ENCODE data around the gene SLC16A12. TPM values are rescaled to one million over a fixed set of nuclear protein-coding genes. Genes with fewer than 3 reads are reported as not detected.

The SLC16A12 gene, protein sequence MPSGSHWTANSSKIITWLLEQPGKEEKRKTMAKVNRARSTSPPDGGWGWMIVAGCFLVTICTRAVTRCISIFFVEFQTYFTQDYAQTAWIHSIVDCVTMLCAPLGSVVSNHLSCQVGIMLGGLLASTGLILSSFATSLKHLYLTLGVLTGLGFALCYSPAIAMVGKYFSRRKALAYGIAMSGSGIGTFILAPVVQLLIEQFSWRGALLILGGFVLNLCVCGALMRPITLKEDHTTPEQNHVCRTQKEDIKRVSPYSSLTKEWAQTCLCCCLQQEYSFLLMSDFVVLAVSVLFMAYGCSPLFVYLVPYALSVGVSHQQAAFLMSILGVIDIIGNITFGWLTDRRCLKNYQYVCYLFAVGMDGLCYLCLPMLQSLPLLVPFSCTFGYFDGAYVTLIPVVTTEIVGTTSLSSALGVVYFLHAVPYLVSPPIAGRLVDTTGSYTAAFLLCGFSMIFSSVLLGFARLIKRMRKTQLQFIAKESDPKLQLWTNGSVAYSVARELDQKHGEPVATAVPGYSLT
- total RNA-seq = under 0.01 TPM in 1 of 2 replicates, not detected in the other

DNA sequence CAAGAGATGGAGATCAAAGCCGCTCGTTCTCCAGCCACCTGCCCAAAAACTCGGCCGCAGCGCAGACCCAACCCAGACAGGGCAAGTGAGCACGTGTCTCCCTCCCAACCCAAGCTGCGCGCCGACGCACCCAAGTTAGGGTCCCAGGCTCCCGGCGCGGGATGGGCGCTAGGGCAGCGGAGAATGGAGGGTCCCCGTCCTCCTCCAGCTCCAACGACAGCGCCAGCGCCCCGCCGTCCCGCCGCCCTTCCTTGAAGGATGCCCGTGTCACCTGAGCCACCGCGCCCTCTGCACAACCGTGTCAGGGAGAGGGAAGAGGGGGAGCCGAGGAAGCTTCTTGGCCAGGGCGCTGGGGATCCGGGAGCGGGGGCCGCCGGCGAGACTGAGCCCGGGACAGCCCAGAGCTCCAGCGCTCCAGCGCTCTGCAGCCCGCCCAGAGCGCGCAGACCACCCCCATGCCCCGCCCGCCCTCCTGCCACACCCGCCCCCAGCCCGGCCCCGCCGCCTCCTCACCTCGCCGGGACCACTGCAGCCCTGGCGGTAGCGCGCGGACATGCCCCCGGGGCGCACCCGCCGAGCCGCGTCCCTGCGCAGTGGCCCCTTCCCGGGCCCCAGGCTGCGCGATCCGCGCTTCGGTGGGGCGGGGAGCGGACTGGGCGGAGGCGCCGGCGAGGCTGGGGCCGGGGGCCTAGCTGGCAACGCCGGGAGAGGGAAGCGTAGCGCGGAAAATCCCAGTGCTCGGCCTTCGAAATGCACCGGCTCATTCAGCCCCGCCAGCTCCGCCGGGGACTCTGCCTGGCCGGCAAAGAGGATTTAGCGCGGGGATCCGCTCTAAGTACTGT is at the start of gene SLC16A12:
Gene SLC16A12, minus strand, starts transcription at position 424 of the 842 bp plus-strand sequence. CDS start 73,016 bp downstream, outside the sequence.
- DNase-seq (ENCODE audit: low read depth in 2 of 2) = peak in 1 of 2 donors; percentile 2

DNA sequence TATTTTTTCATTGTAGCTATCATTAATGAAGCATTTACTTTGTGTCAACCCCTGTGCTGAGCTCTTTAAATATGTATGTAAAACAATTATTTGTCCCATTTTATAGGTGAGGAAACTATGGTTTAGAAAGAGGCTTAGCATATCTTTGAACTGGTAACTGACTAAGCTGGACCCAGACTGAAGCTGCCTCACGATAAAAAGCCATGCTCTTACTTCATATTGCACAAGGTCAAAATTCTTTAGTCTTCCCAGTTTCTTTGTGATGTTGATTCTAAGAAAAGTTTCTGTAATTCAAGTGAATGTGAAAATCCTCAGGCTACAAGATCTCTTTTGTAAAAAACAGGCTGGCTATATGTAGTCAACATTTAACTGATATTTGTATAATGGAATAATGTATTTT is 46.6 kb upstream of the SLC16A12 start:
- no peak for DNase-seq (ENCODE audit: low read depth in 2 of 2)

DNA sequence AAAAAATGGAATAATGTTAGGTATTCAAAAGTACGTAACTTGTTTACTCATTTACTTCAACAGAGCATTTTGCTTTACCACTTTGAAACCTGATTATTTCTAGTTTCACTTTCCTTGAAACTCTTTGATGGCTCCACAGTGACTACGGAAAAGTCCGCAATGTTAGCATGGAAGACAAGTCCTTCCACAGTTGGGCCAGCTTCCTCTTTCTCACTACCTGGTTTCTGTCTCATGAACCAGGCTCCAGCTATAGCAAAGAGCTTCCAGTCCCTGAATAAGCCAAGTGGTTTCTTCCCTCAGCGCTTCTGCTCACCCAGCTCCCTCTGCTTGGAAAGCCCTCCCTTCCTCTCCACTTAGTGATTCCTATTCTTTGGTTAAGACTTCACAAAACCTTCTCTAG is 44.8 kb upstream of the SLC16A12 start:
- DNase-seq (ENCODE audit: low read depth in 2 of 2) = no peak

DNA sequence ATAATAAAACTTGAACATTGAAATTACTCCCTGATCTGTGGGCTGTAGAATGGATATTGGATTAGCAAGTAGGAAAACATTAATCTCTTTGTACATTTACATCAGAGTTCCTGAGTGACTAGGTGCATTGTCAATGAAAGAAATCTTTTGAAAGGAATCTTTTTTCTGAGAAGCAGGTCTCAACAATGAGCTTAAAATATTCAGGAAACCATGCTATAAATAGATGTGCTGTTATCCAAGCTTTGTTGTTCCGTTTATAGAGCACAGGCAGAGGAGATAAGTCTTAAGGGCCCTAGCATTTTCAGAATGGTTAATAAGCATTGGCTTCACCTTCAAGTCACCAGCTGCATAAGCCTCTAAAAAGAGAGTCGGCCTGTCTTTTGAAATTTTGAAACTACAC is 41.3 kb upstream of the SLC16A12 start:
- no peak for DNase-seq (ENCODE audit: low read depth in 2 of 2)

DNA sequence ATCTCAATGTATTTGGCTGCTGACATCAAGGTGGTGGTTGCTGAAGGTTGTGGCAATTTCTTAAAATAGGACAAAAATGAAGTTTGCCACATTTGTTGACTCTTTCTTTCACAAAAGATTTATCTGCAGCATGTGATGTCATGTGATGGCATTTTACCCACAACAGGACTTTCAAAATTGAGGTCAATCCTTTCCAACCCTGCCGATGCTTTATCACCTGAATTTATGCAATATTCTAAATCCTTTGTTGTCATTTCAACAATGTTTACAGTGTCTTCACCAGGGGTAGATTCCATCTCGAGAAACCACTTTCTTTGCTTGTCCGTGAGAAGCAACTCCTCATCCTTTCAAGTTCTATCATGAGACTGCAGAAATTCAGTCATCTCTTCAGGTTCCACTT is 40.6 kb upstream of the SLC16A12 start:
- no peak for DNase-seq (ENCODE audit: low read depth in 2 of 2)

DNA sequence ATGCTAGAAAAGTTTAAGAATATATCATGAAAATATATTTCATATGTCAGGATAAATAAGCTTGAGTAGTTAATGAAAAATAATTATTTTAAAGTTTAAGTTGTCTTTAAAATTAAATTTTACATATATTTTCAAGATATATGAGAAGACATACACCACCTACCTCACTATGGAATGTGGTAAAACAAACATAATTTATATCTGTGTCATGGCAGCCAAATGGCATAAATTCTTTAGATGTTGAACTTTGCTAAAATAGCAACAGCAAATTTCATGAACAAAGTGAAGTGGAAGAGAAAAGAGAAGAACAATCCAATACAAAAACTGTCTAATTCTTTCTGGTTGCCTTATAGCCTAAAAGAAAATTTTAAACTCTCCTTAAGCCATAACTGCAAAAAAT is 39.6 kb upstream of the SLC16A12 start:
- DNase-seq (ENCODE audit: low read depth in 2 of 2) = no peak

DNA sequence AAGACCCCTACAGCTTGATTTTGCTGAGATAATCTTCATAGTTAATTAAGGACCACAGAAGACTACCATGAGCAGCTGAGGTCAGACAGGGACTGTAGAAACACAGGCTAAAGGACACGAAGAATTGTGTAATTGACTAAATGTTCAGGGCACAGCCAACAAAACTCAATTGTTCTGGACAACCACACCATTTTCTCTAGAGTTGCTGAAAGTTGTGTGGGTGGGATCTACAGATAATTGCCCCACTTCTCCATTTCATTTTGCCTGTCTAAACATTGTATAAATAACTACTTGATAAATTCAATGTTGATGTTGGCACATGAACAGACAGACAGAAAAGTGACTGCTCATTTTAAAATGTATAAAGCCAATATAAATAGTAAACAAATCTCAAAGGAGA is 39.0 kb upstream of the SLC16A12 start:
- no peak for DNase-seq (ENCODE audit: low read depth in 2 of 2)

DNA sequence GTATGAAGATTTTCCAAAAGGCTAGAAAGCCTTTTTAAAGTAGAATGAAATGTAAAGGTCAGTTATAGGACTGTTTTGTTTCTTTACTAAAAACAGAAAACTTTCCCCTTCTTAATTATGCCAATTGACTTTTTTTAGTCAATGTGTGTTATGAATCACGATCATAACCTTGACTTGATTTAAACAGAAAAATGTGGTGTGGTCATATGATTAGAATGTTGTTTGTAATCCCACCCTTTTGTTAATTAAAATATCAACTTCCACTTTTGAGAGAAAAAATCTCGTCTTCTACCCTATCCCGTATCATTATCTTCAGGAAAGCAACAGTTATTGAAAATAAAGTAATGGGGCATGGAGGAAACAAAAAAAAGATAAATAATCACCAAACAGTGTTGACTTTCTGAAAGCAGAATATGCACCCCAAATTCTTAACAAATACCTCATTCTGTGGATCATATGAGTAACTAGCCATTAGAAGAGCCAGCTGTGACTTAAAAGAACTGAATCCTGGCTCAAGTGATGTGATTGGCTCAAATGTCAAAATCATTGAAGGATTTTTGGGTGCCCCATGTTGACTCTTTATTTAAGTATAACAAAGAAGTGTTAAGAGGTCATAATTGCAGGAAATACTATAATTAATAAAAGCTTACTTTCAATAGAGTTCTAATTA is 32.3 kb upstream of the SLC16A12 start:
- DNase-seq (ENCODE audit: low read depth in 2 of 2) = no peak

DNA sequence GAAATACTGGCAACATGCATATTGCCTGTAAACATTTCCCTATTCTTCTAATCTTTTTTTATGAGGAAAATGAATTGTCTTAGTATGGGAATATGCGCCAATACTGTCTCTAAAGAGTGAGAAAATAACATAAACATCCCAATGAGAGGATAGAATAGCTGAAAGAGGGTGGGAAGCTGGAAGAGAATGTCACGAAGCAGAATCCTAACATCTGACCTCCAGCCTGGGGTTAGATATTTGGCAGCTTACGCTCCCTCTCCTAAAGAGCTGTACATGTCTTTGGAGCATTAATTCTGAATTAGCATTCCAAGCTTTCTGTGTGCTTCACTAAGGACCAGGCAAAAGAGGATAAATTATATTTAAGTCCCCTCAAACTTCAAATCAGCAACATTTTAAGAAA is 31.6 kb upstream of the SLC16A12 start:
- DNase-seq (ENCODE audit: low read depth in 2 of 2) = no peak

DNA sequence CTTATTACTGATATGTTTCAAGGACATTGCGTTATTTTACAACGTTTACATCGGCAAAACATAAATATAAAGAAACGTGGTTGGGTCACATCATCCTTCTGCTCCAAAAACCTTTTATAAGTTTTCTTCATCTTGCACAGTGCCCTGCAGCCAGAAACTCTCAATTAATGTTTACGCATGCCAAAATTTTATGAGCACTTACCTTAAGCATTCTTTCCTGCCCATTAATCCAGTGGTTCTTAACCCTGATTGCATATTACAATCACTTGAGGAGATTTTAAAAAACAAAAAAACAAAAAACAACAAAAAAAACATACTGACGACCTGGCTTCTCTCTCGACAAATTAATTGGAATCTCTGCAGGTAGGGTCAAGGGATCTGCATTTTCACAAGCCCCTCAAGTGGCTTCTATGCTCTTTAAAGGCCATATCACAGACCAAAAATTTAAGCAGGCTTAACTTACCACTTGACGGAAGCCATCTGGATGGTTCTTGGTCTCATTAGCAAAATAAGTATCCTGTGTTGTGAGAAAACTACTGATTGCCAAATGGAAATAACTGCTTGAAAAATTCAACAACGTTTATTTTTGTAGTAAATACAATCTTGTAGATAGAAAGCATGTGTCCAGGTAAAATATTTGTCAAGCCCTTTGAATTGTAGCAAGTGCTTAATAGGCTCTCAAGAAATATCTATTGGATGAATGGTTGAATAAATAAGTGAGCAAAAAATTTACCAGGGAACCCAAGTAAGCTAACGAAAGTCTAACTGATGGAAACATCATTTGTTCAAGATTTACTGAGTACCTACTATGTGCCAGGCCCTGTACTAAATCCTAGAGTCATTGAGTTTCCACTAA is 30.9 kb upstream of the SLC16A12 start:
- no peak for DNase-seq (ENCODE audit: low read depth in 2 of 2)

DNA sequence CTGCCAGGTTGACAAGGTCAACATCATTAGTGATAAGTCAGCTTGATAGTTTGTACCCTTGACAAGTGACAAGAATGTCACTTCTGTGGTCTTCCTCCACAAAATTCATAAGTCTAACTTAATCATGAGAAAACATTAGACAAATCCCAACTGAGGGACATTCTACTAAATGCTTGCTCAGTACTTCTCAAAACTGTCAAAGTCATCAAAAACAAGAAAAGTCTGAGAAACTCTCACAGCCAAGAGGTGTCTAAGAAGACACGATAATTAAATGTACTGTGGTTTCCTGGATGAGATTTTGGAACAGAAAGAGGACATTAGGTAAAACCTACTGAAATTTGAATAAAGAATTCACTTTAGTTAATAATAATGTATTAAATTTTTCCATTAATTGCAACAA is 29.8 kb upstream of the SLC16A12 start:
- no peak for DNase-seq (ENCODE audit: low read depth in 2 of 2)

DNA sequence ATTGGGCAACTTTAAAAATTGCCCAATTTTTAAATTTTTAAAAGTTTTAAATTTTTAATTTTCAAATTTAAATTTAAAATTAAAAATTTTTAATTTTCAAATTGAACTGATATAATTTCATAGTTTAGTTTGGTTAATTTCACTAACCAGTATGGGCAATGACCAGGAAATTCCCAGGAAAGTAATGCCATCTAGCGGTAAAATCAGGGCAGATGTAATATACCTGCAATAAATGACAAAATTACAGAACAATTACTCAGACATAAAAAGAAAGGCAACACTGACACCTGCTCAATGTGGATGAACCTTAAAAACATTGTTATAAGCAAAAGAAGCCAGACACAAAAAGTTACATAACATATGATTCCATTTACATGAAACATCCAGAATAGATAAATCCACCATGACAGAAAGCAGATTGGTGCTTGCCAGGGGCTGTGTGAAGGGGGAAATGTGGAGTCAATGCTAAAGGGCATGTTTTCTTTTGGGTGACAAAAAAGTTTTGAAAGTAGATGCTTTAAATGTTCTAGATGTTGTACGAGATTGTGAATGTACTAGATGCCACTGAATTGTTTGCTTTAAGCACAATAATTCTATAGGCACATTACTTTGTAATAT is 28.6 kb upstream of the SLC16A12 start:
- peak; percentile 40 to 49 for DNase-seq (ENCODE audit: low read depth in 2 of 2)

DNA sequence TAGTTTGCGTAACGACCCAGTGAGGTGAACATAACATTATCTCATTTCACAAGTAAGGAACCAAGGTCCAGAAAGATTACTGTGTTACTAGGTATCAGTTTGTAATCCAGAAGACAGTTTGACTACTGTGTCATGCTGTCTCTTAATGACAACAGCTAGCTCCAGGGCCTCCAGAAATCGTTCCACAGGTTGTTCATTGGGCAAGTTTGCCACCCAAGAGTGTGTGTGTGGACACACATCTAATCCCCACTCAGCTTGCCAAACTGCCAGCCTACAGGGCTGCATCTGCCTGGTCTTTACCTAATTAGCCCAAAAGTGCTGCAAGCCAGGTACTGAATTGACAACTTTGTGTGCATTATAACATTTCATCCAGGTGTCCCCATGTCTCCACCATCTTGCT is 27.9 kb upstream of the SLC16A12 start:
- DNase-seq (ENCODE audit: low read depth in 2 of 2) = no peak

DNA sequence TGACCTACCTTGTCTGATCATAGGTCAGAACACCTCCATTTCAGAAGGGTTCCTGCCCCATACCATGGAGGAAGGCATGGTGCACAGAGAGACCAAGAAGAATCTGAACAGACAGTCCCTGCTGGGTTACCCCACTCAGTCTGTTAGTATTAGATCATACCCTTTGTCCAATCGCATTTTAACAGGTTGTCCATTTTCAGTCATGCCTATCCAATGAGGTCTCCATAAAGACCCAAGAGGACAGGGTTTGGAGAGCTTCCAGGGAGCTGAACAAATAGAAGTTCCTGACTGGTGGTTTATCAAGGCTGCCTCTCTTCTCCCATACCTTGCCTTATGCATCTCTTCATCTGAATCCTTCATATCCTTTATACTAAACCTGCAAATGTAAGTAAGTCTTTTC is 21.2 kb upstream of the SLC16A12 start:
- no peak for DNase-seq (ENCODE audit: low read depth in 2 of 2)

DNA sequence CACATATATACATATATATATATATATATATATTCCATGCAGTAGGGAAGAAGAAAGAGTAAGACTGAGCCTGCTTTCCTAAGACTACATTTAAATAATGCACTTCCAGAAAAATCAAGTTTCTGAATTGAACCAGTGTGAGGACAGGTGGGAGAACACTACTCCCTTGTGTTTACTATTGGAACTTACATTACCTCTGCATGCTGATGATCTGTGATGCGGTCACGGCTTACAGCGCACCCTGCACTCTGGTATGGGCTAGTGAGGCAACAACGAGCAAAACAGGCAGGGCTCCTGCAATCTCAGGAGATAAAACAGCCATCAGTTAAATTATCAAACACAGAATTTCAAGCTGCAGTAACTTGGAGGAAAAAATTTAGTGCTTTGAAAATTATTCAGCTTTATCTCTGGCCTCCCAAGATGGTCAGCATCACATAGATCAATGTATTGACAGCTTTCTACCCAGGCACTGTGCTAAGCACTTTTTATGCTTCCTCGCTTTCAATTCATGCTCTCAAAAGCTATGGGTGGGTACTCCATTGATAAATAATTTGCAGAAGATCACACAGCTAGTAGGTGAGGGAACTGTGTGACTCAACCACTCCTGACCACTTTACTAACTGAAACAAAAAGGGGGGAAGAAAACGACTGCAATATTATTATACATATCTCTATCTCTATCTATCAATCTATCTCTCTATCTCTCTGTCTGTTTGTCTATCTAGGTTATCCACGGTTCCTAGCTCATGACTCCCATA is 20.5 kb upstream of the SLC16A12 start:
- no peak for DNase-seq (ENCODE audit: low read depth in 2 of 2)

DNA sequence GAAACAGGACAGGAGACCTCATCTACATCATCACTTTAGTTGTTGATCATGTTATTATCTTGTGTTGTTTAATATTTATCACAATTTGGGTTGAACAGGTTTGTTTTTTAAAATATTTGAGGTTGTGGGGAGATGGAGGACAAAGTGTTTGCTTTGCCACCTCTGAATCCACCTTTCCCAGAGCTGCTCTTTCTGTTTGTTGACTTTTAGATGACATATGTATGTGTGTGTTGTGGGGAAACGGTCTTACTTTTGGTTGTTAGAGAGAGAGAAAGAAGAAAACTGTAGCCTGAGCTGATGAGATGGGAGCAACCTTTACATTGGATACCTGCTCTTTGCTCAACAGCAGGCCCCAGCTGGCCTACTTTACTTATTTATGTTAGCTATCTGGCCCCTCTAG is 19.0 kb upstream of the SLC16A12 start:
- DNase-seq (ENCODE audit: low read depth in 2 of 2) = no peak

DNA sequence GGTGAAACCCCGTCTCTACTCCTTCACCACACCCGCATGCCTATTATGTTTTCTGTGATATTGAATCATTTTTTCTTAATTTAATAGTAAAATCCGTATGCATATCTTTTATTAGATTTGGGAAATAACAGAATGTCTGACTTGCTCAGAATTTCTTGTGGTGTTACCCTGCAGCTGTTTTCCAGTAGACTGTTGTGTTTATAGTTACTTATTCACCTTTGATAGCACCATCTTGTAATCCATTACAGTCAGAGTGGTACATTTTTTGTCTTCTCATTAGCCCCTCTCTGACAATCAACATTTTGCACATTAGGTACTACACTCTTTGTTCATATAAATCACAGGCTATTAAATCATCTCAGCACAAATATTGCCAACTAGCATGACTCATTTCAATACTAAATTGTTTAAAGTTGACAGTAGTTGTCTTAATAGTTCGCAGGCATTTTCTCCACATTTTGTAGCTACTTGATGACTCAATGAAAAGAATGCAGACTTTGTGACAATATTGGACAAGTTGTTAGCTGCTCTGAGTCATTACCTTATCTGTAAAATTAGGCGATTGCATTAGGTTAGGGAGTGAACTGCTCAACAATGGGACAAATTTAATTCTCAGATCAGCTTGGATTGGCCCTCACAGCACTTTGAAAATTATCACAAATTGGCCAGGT is 17.8 kb upstream of the SLC16A12 start:
- peak in 1 of 2 donors; percentile 76 for DNase-seq (ENCODE audit: low read depth in 2 of 2)

DNA sequence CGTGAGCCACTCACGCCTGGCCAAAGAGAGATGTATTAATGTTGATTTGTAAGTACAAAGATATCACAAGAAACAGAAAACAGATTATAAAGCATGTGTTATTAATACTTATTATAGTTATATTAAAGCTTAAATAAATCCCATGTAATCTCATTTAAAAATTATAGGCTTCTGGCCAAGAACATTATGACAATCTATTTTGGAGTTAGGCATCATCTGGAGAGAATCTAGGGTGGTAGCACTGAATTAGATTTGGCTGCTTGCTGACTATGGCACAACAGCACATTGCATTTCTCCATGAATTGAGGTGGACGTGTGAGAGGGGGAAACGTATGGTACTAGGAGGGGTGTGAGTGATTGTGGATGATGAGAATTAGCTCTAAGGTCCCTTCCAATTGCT is 16.8 kb upstream of the SLC16A12 start:
- DNase-seq (ENCODE audit: low read depth in 2 of 2) = no peak

DNA sequence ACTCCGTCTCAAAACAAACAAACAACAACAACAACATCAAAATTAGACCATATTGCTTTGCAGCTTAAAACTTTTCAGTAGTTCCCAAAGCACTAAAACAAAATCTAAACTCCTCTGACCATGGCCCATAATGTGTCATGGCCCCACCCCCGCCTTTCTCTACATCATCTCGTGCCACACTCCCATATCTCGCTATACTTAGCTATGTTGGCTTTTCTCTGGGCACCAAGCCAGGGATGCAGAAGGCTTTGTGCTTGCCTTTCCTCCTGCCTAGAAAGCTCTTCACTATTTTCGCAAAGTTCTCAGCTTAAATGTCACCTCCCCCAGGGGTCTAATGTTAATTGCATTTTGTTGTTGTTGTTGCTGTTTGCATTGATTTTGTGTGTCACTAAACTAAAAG is 15.1 kb upstream of the SLC16A12 start:
- DNase-seq (ENCODE audit: low read depth in 2 of 2) = no peak
